H9 (cell line): Measurements from ENCODE around the gene COA6. TPM values are rescaled to one million over a fixed set of nuclear protein-coding genes. Genes with fewer than 3 reads are reported as not detected.

Experiments used
- DNase-seq: peaks from one replicate; pipeline ENCODE4 v3.0.0-alpha.2; 2017
- H2AFZ ChIP-seq: one replicate; pipeline ENCODE4 v1.6.1; 2013; ENCODE audit warnings: mild to moderate bottlenecking, low read length, control low read depth, moderate library complexity
- H2AK5ac ChIP-seq: 2 replicates; pipeline ENCODE4 v1.6.1; 2013; ENCODE audit warnings: low read length, control low read depth, mixed read lengths; ENCODE audit not compliant: insufficient read length
- H2BK120ac ChIP-seq: one replicate; pipeline ENCODE4 v1.6.1; 2013; ENCODE audit warnings: low read depth, mild to moderate bottlenecking, low read length, control low read depth, inconsistent platforms; ENCODE audit not compliant: poor library complexity, severe bottlenecking
- H2BK12ac ChIP-seq: 2 replicates; pipeline ENCODE4 v1.6.1; 2013; ENCODE audit warnings: low read length, control low read depth, mixed read lengths, low read depth; ENCODE audit not compliant: insufficient read length
- H2BK15ac ChIP-seq: 2 replicates; pipeline ENCODE4 v1.6.1; 2013; ENCODE audit warnings: low read depth, low read length, control low read depth
- H2BK20ac ChIP-seq: one replicate; pipeline ENCODE4 v1.6.1; 2013; ENCODE audit warnings: low read depth, mild to moderate bottlenecking, low read length, control low read depth, inconsistent platforms; ENCODE audit not compliant: poor library complexity, severe bottlenecking
- H2BK5ac ChIP-seq: 2 replicates; pipeline ENCODE4 v1.6.1; 2013; ENCODE audit warnings: low read length, control low read depth, mixed read lengths; ENCODE audit not compliant: insufficient read length
- H3K14ac ChIP-seq: 2 replicates; pipeline ENCODE4 v1.6.1; 2013; ENCODE audit warnings: low read length, control low read depth; ENCODE audit not compliant: insufficient read depth
- H3K18ac ChIP-seq: 2 replicates; pipeline ENCODE4 v1.6.1; 2013; ENCODE audit warnings: low read depth, mild to moderate bottlenecking, mixed read lengths, low read length, control low read depth; ENCODE audit not compliant: insufficient read length
- H3K23ac ChIP-seq: 2 replicates; pipeline ENCODE4 v1.6.1; 2013; ENCODE audit warnings: low read length, control low read depth, mixed read lengths, low read depth; ENCODE audit not compliant: insufficient read length
- H3K23me2 ChIP-seq: 2 replicates; pipeline ENCODE4 v1.6.1; 2013; ENCODE audit warnings: low read depth, mild to moderate bottlenecking, mixed read lengths, low read length, control low read depth; ENCODE audit not compliant: insufficient read length, poor library complexity, severe bottlenecking
- H3K27ac ChIP-seq: 2 replicates; pipeline ENCODE4 v1.5.1; 2013; ENCODE audit warnings: low read length, control low read depth, mixed read lengths, low read depth; ENCODE audit not compliant: insufficient read length
- H3K27me3 ChIP-seq: 2 replicates; pipeline ENCODE4 v1.6.1; 2013; ENCODE audit warnings: low read length, control low read depth, inconsistent platforms; ENCODE audit not compliant: insufficient read depth
- H3K4ac ChIP-seq: 2 replicates; pipeline ENCODE4 v1.6.1; 2013; ENCODE audit warnings: low read depth, mild to moderate bottlenecking, control low read depth, inconsistent platforms, low read length, moderate library complexity
- H3K4me1 ChIP-seq: 2 replicates; pipeline ENCODE4 v1.6.1; 2013; ENCODE audit warnings: low read length, control low read depth, inconsistent platforms; ENCODE audit not compliant: insufficient read depth
- H3K4me2 ChIP-seq: 2 replicates; pipeline ENCODE4 v1.6.1; 2013; ENCODE audit warnings: low read length, control low read depth, mixed read lengths; ENCODE audit not compliant: insufficient read length, insufficient read depth
- H3K56ac ChIP-seq: 2 replicates; pipeline ENCODE4 v1.6.1; 2013; ENCODE audit warnings: low read depth, mild to moderate bottlenecking, mixed read lengths, low read length, control low read depth; ENCODE audit not compliant: insufficient read length
- H3K79me1 ChIP-seq: 2 replicates; pipeline ENCODE4 v1.6.1; 2013; ENCODE audit warnings: low read depth, mild to moderate bottlenecking, moderate library complexity, low read length, control low read depth, inconsistent platforms; ENCODE audit not compliant: insufficient read depth, poor library complexity, severe bottlenecking
- H3K79me2 ChIP-seq: 2 replicates; pipeline ENCODE4 v1.6.1; 2013; ENCODE audit warnings: low read length, control low read depth, inconsistent platforms; ENCODE audit not compliant: insufficient read depth
- H3K9ac ChIP-seq: 2 replicates; pipeline ENCODE4 v1.6.1; 2013; ENCODE audit warnings: low read length, control low read depth, mixed read lengths; ENCODE audit not compliant: insufficient read length; ENCODE audit errors: extremely low read depth
- H3K9me3 ChIP-seq: one replicate; pipeline ENCODE4 v1.6.1; 2013; ENCODE audit warnings: low read depth, low read length, inconsistent platforms; ENCODE audit not compliant: control insufficient read depth
- H3T11ph ChIP-seq: one replicate; pipeline ENCODE4 v1.6.1; 2013; ENCODE audit warnings: mild to moderate bottlenecking, low read length, control low read depth, inconsistent platforms
- H4K20me1 ChIP-seq: one replicate; pipeline ENCODE4 v1.6.1; 2013; ENCODE audit not compliant: control insufficient read depth, insufficient read length, insufficient read depth
- H4K5ac ChIP-seq: 2 replicates; pipeline ENCODE4 v1.6.1; 2013; ENCODE audit warnings: low read depth, mild to moderate bottlenecking, mixed read lengths, low read length, control low read depth; ENCODE audit not compliant: insufficient read length
- H4K8ac ChIP-seq: replicated peaks from 2 replicates; pipeline ENCODE4 v1.6.1; 2013; ENCODE audit warnings: low read length, control low read depth, mixed read lengths, low read depth; ENCODE audit not compliant: insufficient read length
- H4K91ac ChIP-seq: 2 replicates; pipeline ENCODE4 v1.6.1; 2013; ENCODE audit warnings: low read depth, mild to moderate bottlenecking, moderate library complexity, mixed read lengths, low read length, control low read depth; ENCODE audit not compliant: insufficient read length
- H3K27ac Mint-ChIP-seq, 3 experiments: 2 replicates in 2 of 3; 3 replicates in 1 of 3; pipeline ENCODE4 v1.8.0; 2020 to 2021; ENCODE audit warnings: mixed read lengths in 3 of 3, mild to moderate bottlenecking in 1 of 3, moderate library complexity in 1 of 3
- H3K27me3 Mint-ChIP-seq: 2 replicates; pipeline ENCODE4 v1.8.0; 2021; ENCODE audit warnings: low read depth, mild to moderate bottlenecking, moderate library complexity, mixed read lengths
- H3K36me3 Mint-ChIP-seq, 3 experiments: 2 replicates in 2 of 3; 3 replicates in 1 of 3; pipeline ENCODE4 v1.8.0; 2020 to 2021; ENCODE audit warnings: low read depth in 3 of 3, mixed read lengths in 3 of 3; ENCODE audit not compliant: insufficient read depth in 1 of 3
- H3K4me1 Mint-ChIP-seq, 2 experiments: 2 replicates each; pipeline ENCODE4 v1.8.0; 2020; ENCODE audit warnings: mixed read lengths in 2 of 2
- H3K4me3 Mint-ChIP-seq, 2 experiments: 2 replicates in 1 of 2; 3 replicates in 1 of 2; pipeline ENCODE4 v1.8.0; 2020 to 2021; ENCODE audit warnings: mild to moderate bottlenecking in 2 of 2, mixed read lengths in 2 of 2, moderate library complexity in 1 of 2
- H3K9me3 Mint-ChIP-seq, 2 experiments: 2 replicates in 1 of 2; 3 replicates in 1 of 2; pipeline ENCODE4 v1.8.0; 2020; ENCODE audit warnings: mild to moderate bottlenecking in 2 of 2, mixed read lengths in 2 of 2, moderate library complexity in 1 of 2
- CTCF ChIP-seq: fragments of 200-600 bp; sonication (generic); conservative IDR thresholded peaks from 3 replicates; pipeline ENCODE4 v1.8.0; 2021; ENCODE audit warnings: antibody characterized with exemption, mild to moderate bottlenecking
- WGBS: extraction: QIAGEN DNeasy Blood & Tissue Kit; methylation state at CpG from one replicate; pipeline ENCODE4 v1.1.7; 2013; ENCODE audit warnings: missing lambda C conversion rate, low lambda C conversion rate, mixed read lengths; ENCODE audit not compliant: insufficient read length; ENCODE audit errors: extremely low coverage; 5-methylcytosine and 5-hydroxymethylcytosine counted together
- total RNA-seq: library from RNA; stranded (reverse); gene quantifications from 2 replicates; pipeline ENCODE4 v1.2.1, GENCODE V29; 2021

COA6 gene
- total RNA-seq, 1 experiment from 2014 or later, result 42.3 TPM

GRCh38 chr1:234325878-234326496, 47.3 kb upstream of the COA6 start:
- Histone ChIP-seq H2BK12ac (no peak overlapping the region), H3K9me3 (no peaks in the 10 kb centered on the region), H3K4ac (no peak overlapping the region), H3K27ac (no peak overlapping the region), H3T11ph (no peak overlapping the region), H2AFZ (no peak overlapping the region), H4K20me1 (no peaks in the 10 kb centered on the region), H3K9ac (no peak overlapping the region), H3K4me2 (peak overlapping the region; percentile 17), H3K27me3 (no peaks in the 10 kb centered on the region), H3K23ac (no peak overlapping the region), H4K5ac (no peak overlapping the region), H2AK5ac (no peak overlapping the region), H2BK5ac (no peak overlapping the region), H3K56ac (no peak overlapping the region), H4K91ac (no peak overlapping the region), H4K8ac (no peak overlapping the region), H2BK15ac (no peak overlapping the region), H3K79me2 (no peaks in the 10 kb centered on the region), H3K18ac (no peak overlapping the region), H3K79me1 (no peaks in the 10 kb centered on the region), H3K4me1 (no peaks in the 10 kb centered on the region), H3K23me2 (no peaks in the 10 kb centered on the region), H2BK20ac (no peak overlapping the region), H3K14ac (no peak overlapping the region), H2BK120ac (no peak overlapping the region)
- peak overlapping the region; percentile 20 to 54; a peak in 2 of 5 replicates for H3K4me3 Mint-ChIP-seq
- H3K36me3 Mint-ChIP-seq, result no peaks in the 10 kb centered on the region
- peaks cover 39% of the 10 kb centered on the region for H3K27me3 Mint-ChIP-seq
- H3K9me3 Mint-ChIP-seq, result no peaks in the 10 kb centered on the region
- WGBS, result 100% methylated on average over 3 of the region's 7 CpGs
- no peak for TF ChIP-seq CTCF
- no peak for DNase-seq
- no peak overlapping the region for H3K27ac Mint-ChIP-seq
- peaks cover 10 to 14% of the 10 kb centered on the region in 2 experiments for H3K4me1 Mint-ChIP-seq
